Stimulated activated CD8-positive, alpha-beta memory T cell treated with anti-CD3 and anti-CD28 coated beads, Interleukin-15, amount 100 ng/mL, for 48 hours (primary cell): ENCODE data around the gene FAM161A.
"Not testable (repeated sequence)": the region's sequence is repeated elsewhere in the genome, so short reads cannot be mapped to it uniquely, and the experiment has no call there.

ENCODE experiments used
- DNase-seq, 2 donors: peaks; one replicate each; pipeline ENCODE4 v3.0.0-alpha.2; 2020; ENCODE audit warnings: low read depth in 2 of 2

Gene FAM161A

GRCh38 chr2:61845320-61845719, 8.5 kb downstream of the FAM161A start:
- DNase-seq: no peak

DNA sequence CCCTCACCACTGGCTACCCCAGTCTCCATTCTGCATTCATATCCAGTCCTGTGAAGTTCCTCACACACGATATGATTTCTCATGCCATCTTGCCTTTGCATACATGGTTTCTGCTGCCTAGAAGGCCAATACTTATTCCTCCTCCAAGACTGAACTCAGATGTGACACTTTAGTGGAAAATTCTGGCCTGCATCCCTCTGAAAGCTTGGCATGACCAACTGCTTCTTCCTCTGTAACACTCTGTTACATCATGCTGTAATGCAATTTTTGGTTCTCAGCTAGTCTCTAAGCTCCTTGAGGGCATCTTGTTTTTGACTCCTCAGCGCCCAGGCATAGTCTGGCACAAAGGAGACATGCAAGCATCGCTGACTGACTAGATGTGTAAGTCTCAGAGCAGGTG, 12.6 kb downstream of the FAM161A start:
- no peak for DNase-seq

GRCh38 chr2:61834893-61835292, 19.0 kb downstream of the FAM161A start:
- no peak for DNase-seq

DNA sequence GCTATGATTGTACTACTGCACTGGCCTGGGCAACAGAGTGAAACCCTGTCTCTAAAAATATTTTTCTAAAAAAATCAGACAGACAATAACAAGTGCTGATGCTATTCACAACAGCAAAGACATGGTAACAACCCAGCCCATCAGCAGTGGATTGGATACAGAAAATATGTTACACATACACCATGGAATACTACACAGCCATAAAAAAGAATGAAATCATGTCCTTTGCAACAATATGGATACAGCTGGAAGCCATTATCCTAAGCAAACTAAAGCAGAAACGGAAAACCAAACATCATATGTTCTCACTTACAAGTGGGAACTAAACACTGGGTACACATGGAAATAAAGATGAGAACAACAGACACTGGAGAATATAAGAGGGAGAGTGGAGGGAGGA, 19.9 kb downstream of the FAM161A start:
- no peak for DNase-seq

- no peak for DNase-seq
These were observed 21.5 kb downstream of the FAM161A start for GRCh38 chr2:61832183-61832841.

DNA sequence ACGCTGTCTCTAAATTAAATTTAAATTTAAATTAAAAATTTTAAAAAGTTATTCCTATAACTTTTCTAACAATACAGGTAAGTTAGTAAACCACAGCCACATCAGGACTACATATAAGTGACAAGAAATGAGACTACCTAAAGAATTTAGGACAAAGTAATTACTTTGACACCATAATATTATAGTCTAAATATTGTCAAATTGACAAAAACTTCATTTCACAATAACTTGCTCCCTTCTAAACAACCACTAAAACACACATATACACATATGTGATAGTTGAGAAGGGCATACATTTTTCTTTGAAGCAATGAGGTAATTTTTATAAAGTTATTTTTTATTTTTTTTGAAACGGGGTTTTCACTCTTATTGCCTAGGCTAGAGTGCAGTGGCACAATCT, 31.6 kb downstream of the FAM161A start:
- no peak for DNase-seq

- no peak for DNase-seq
These were observed 37.1 kb downstream of the FAM161A start for GRCh38 chr2:61816480-61817355.

DNA sequence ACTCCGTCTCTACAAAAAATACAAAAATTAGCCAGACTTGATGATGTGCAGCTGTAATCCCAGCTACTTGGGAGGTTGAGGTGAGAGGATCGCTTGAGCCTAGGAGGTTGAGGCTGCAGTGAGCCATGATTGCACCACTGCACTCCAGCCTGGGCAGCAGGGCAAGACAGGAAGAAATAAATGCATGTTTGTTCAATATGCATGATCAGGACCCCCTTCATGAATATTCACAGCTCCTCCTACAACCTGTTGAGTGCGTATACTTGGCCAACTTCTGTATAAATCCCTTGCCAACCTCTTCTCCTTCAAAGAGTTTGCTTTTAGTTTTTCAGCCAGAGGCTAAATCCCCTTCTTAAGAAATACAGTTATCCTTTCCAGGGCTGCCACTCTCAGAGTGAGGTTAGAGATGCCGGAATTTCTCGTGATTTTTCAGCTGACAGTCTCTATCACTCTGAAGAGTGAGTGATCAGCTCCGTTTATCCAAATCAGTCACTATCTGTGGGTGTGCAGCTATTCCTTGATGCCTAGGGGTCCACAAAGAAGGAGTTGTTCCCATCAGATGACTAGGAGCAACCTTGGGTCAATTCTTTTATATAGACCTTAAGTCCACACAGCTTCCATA, 39.2 kb downstream of the FAM161A start:
- DNase-seq: no peak

- DNase-seq: not testable (repeated sequence)
These were observed 40.5 kb downstream of the FAM161A start for GRCh38 chr2:61813314-61813713.

- DNase-seq: no peak
These were observed 42.0 kb downstream of the FAM161A start for GRCh38 chr2:61811821-61812220.

- DNase-seq: not testable (repeated sequence)
These were observed 43.7 kb downstream of the FAM161A start for GRCh38 chr2:61810203-61810602.

GRCh38 chr2:61808693-61809092, 45.2 kb downstream of the FAM161A start:
- DNase-seq: not testable (repeated sequence)

GRCh38 chr2:61807036-61807757, 46.7 kb downstream of the FAM161A start:
- DNase-seq: no peak

GRCh38 chr2:61802548-61802947, 51.3 kb downstream of the FAM161A start:
- DNase-seq: no peak

- no peak for DNase-seq
These were observed 54.8 kb downstream of the FAM161A start for GRCh38 chr2:61799099-61799498.

- not testable (repeated sequence) for DNase-seq
These were observed 56.4 kb downstream of the FAM161A start for GRCh38 chr2:61797446-61797845.

- DNase-seq: no peak
These were observed 58.5 kb downstream of the FAM161A start for GRCh38 chr2:61795408-61795807.

DNA sequence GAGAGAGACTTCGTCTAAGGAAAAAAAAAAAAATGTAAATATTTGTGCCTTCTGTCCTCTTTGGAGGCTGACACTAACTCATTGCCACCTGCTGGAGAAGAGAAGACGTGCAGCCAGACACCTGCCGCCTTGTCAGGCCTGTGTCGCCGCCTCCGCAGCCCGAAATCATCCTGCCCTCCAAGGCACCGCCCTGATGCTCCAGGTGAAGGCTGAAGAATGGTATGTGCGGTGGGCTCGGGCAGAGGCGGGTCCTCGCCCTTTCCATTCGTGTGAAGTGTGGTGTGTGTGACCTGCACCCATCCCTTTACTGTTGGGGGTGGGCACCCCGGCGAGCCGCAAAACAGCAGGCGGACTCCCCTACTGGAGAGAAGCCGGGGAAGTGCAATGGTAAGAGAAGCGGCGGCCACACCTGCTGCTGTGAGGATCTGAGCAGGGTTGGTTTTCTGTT, 60.4 kb downstream of the FAM161A start:
- peak; percentile 54 to 59 for DNase-seq

- no peak for DNase-seq
These were observed 61.4 kb downstream of the FAM161A start for GRCh38 chr2:61792355-61792890.

DNA sequence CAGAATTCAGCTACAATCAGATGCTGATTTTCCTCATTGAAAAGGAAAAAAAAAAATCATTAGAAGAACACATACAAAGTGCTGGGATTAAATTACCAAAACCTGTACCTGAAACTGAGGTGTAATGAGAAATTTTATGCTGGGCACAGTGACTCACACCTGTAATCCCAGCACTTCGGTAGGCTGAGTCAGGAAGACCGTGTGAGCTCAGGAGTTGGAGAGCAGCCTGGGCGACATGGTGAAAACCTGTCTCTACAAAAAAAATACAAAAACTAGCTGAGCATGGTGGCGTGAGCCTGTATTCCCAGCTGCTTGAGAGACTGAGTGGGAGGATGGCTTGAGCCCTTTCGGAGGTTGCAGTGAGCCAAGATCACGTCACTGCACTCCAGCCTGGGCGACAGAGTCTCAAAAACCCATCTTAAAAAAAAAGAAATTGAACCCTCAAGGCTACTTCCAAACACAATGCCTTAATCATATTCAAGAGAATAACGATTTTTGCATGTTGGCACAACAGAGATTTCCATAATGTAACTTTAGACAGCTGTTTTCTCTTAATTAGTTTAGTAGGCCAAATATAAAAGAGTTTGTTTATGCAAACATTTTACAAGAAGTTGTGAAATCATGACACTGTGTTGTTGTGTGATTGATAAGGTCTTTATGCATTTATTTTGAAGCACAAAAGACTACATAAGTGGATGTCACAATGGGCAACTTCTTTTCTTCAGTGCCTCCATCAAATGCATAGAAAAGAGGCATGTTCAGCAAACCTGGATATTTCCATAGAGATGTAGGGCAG, 63.9 kb downstream of the FAM161A start:
- no peak for DNase-seq
